ENCODE results near the gene IGFLR1. TPM values are rescaled to one million over a fixed set of nuclear protein-coding genes. Genes with fewer than 3 reads are reported as not detected.

The IGFLR1 gene
- total RNA-seq, 1 experiment from 2014 or later, result 9.9 TPM

GRCh38 chr19:35722897-35723296, 19.4 kb downstream of the IGFLR1 start:
- no peak for TF ChIP-seq ETV6 (CRISPR knock-in tag; IDR thresholded peaks at IDR 0.05)
- H3K36me3 Mint-ChIP-seq, result peaks cover 47% of the 10 kb centered on the region
- H3K27ac Mint-ChIP-seq, result no peak overlapping the region
- POLR2A ChIA-PET, result no interaction called here
- no peak for DNase-seq (ENCODE audit: low spot score)
- no peak for ATAC-seq
- H3K4me3 Mint-ChIP-seq, result no peak overlapping the region
- H3K27me3 Mint-ChIP-seq (ENCODE audit: low read depth), result no peaks in the 10 kb centered on the region
- no peaks in the 10 kb centered on the region for H3K9me3 Mint-ChIP-seq
- CTCF ChIA-PET, result interaction anchor here (0.6 to 1.0 kb wide), 5 partner anchors 14 to 228 kb away, joined by 3 read pairs; no protein-coding TSS in a partner anchor
- peaks cover 5% of the 10 kb centered on the region for H3K4me1 Mint-ChIP-seq

- Mint-ChIP-seq H3K27me3 (ENCODE audit: low read depth) (no peaks in the 10 kb centered on the region), H3K4me1 (peaks cover 5% of the 10 kb centered on the region), H3K9me3 (no peaks in the 10 kb centered on the region), H3K36me3 (peaks cover 47% of the 10 kb centered on the region), H3K4me3 (no peak overlapping the region), H3K27ac (no peak overlapping the region)
- CTCF ChIA-PET, result no interaction called here
- ATAC-seq (no peak), DNase-seq (ENCODE audit: low spot score) (no peak)
- POLR2A ChIA-PET, result no interaction called here
- TF ChIP-seq OVOL2 (CRISPR knock-in tag; IDR thresholded peaks at IDR 0.05; ENCODE audit: borderline replicate concordance) (no peak), SMAD4 (CRISPR knock-in tag; IDR thresholded peaks at IDR 0.05) (no peak), FOXP4 (CRISPR knock-in tag; IDR thresholded peaks at IDR 0.05) (no peak), ESRRA (CRISPR knock-in tag; IDR thresholded peaks at IDR 0.05; ENCODE audit: borderline replicate concordance) (no peak), ARID4B (CRISPR knock-in tag; IDR thresholded peaks at IDR 0.05; ENCODE audit: borderline replicate concordance) (no peak), NFYB (CRISPR knock-in tag; conservative IDR thresholded peaks at IDR 0.05; ENCODE audit: low read depth) (no peak), SP1 (CRISPR knock-in tag; conservative IDR thresholded peaks at IDR 0.05) (no peak), AR (CRISPR knock-in tag; IDR thresholded peaks at IDR 0.05) (no peak)
Measured at GRCh38 chr19:35722461-35722860, 19.8 kb downstream of the IGFLR1 start.

GRCh38 chr19:35721374-35721773, 20.9 kb downstream of the IGFLR1 start:
- ChIA-PET CTCF (no interaction called here), POLR2A (no interaction called here)
- Mint-ChIP-seq H3K36me3 (peaks cover 41% of the 10 kb centered on the region), H3K27me3 (ENCODE audit: low read depth) (no peaks in the 10 kb centered on the region), H3K9me3 (no peaks in the 10 kb centered on the region), H3K27ac (no peak overlapping the region), H3K4me1 (peaks cover 6% of the 10 kb centered on the region), H3K4me3 (no peak overlapping the region)
- ATAC-seq (no peak), DNase-seq (ENCODE audit: low spot score) (no peak)
- TF ChIP-seq CTCF (IDR thresholded peaks at IDR 0.05) (no peak), EMX1 (CRISPR knock-in tag; IDR thresholded peaks at IDR 0.05) (no peak), ATF6 (CRISPR knock-in tag; IDR thresholded peaks at IDR 0.05) (no peak), AR (CRISPR knock-in tag; IDR thresholded peaks at IDR 0.05) (no peak), ZBTB21 (CRISPR knock-in tag; IDR thresholded peaks at IDR 0.05; ENCODE audit: borderline replicate concordance) (no peak), MLX (CRISPR knock-in tag; IDR thresholded peaks at IDR 0.05) (no peak), SMAD3 (CRISPR knock-in tag; IDR thresholded peaks at IDR 0.05; ENCODE audit: borderline replicate concordance) (no peak)
